ENCODE data around the gene IL31. TPM values are rescaled to one million over a fixed set of nuclear protein-coding genes. Genes with fewer than 3 reads are reported as not detected.

IL31 gene
- total RNA-seq, 1 donor from 2014 or later: not detected

- peaks cover 3% of the 10 kb centered on the region for H3K27me3 Mint-ChIP-seq
- no peak overlapping the region for H3K27ac Mint-ChIP-seq
- DNase-seq (ENCODE audit: extremely low spot score, unreplicated experiment): no peak
- H3K4me1 Mint-ChIP-seq (ENCODE audit: unreplicated experiment): no peaks in the 10 kb centered on the region
- H3K36me3 Mint-ChIP-seq: no peaks in the 10 kb centered on the region
- no peaks in the 10 kb centered on the region for H3K9me3 Mint-ChIP-seq
- TF ChIP-seq CTCF (conservative IDR thresholded peaks at IDR 0.05): no peak
- H3K4me3 Mint-ChIP-seq: no peak overlapping the region
Measured at GRCh38 chr12:122168492-122168891, 5.5 kb downstream of the IL31 start.

- Mint-ChIP-seq H3K27me3 (peaks cover 3% of the 10 kb centered on the region), H3K9me3 (no peaks in the 10 kb centered on the region), H3K36me3 (no peaks in the 10 kb centered on the region), H3K4me3 (no peak overlapping the region), H3K27ac (no peak overlapping the region), H3K4me1 (ENCODE audit: unreplicated experiment) (no peaks in the 10 kb centered on the region)
- no peak for TF ChIP-seq CTCF (conservative IDR thresholded peaks at IDR 0.05)
- DNase-seq (ENCODE audit: extremely low spot score, unreplicated experiment): no peak
Measured at GRCh38 chr12:122167356-122167925, 6.6 kb downstream of the IL31 start.

GRCh38 chr12:122166422-122167349, 7.3 kb downstream of the IL31 start:
- TF ChIP-seq CTCF (conservative IDR thresholded peaks at IDR 0.05): no peak
- no peak for DNase-seq (ENCODE audit: extremely low spot score, unreplicated experiment)
- Mint-ChIP-seq H3K9me3 (no peaks in the 10 kb centered on the region), H3K36me3 (no peaks in the 10 kb centered on the region), H3K27me3 (peaks cover 3% of the 10 kb centered on the region), H3K4me1 (ENCODE audit: unreplicated experiment) (no peaks in the 10 kb centered on the region), H3K4me3 (no peak overlapping the region), H3K27ac (no peak overlapping the region)

- no peaks in the 10 kb centered on the region for H3K36me3 Mint-ChIP-seq
- TF ChIP-seq CTCF (conservative IDR thresholded peaks at IDR 0.05): no peak
- no peak for DNase-seq (ENCODE audit: extremely low spot score, unreplicated experiment)
- no peak overlapping the region for H3K27ac Mint-ChIP-seq
- no peaks in the 10 kb centered on the region for H3K4me1 Mint-ChIP-seq (ENCODE audit: unreplicated experiment)
- H3K9me3 Mint-ChIP-seq: no peaks in the 10 kb centered on the region
- no peaks in the 10 kb centered on the region for H3K27me3 Mint-ChIP-seq
- H3K4me3 Mint-ChIP-seq: no peak overlapping the region
Measured at GRCh38 chr12:122162976-122163375, 11.0 kb downstream of the IL31 start.

- no peaks in the 10 kb centered on the region for H3K36me3 Mint-ChIP-seq
- H3K27ac Mint-ChIP-seq: no peak overlapping the region
- no peaks in the 10 kb centered on the region for H3K4me1 Mint-ChIP-seq (ENCODE audit: unreplicated experiment)
- H3K27me3 Mint-ChIP-seq: no peaks in the 10 kb centered on the region
- no peak overlapping the region for H3K4me3 Mint-ChIP-seq
- TF ChIP-seq CTCF (conservative IDR thresholded peaks at IDR 0.05): no peak
- no peak for DNase-seq (ENCODE audit: extremely low spot score, unreplicated experiment)
- H3K9me3 Mint-ChIP-seq: no peaks in the 10 kb centered on the region
Measured at GRCh38 chr12:122161682-122162081, 12.3 kb downstream of the IL31 start.
